ENCODE measurements around the gene AOPEP. TPM values are rescaled to one million over a fixed set of nuclear protein-coding genes. Genes with fewer than 3 reads are reported as not detected.

The AOPEP gene
- total and polyA plus RNA-seq, 2 donors (not counting 3 experiments of a cell fraction or from before 2014, with no cell fraction given), result 20.2 to 41.6 TPM

- intact Hi-C loops (cut with micrococcal nuclease), result no loop called here
Observed at GRCh38 chr9:94896512-94896911, 170.0 kb downstream of the AOPEP start.

More at GRCh38 chr9:94896512-94896911, 170.0 kb downstream of the AOPEP start:
- dilution Hi-C loops (cut with MboI; ENCODE audit: extremely low pct_ligation_motif_present, low sequenced_read_pairs), result no loop called here
- Histone ChIP-seq H3K4me3 (replicated peaks in 1 of 3; ENCODE audit: insufficient read depth in 1 of 3, low read depth in 1 of 3, low read length in 3 of 3) (no peak overlapping the region), H3K27ac (ENCODE audit: insufficient read depth, low read depth, low read length) (no peak overlapping the region), H3K36me3 (ENCODE audit: control insufficient read depth in 2 of 2, extremely low read depth in 1 of 2, insufficient read depth in 2 of 2, low read length in 2 of 2) (no peaks in the 10 kb centered on the region), H3K27me3 (ENCODE audit: control insufficient read depth in 2 of 2, insufficient read depth in 2 of 2, low read length in 2 of 2) (no peaks in the 10 kb centered on the region), H3K9ac (replicated peaks; ENCODE audit: extremely low read depth, insufficient read depth, low read length) (no peak overlapping the region), H3K9me3 (replicated peaks; ENCODE audit: control insufficient read depth, insufficient read depth, low read length) (no peaks in the 10 kb centered on the region), H2AFZ (ENCODE audit: low read depth, low read length) (no peak overlapping the region), H3K4me1 (ENCODE audit: control insufficient read depth, extremely low read depth, insufficient read depth, low read length) (peaks cover 6% of the 10 kb centered on the region), H3K79me2 (ENCODE audit: control insufficient read depth, insufficient read depth, low read length) (no peaks in the 10 kb centered on the region), H3K9me1 (replicated peaks; ENCODE audit: control insufficient read depth, extremely low read depth, insufficient read depth, low read length) (no peaks in the 10 kb centered on the region), H3K4me2 (ENCODE audit: insufficient read depth, low read length) (no peak overlapping the region), H4K20me1 (replicated peaks; ENCODE audit: control insufficient read depth, extremely low read depth, insufficient read depth, low read length) (no peaks in the 10 kb centered on the region)
- no TSS peak for BruUV-seq (replicated peaks)
- CTCF ChIA-PET, result no interaction called here
- no peak for DNase-seq (ENCODE audit: low read depth, low spot score)
- POLR2A ChIA-PET, result no interaction called here
- TF ChIP-seq MYC (IDR thresholded peaks at IDR 0.05; ENCODE audit: low read depth, low read length) (no peak), FOS (IDR thresholded peaks at IDR 0.05; ENCODE audit: borderline replicate concordance, insufficient read depth, low read length) (no peak), GATA2 (IDR thresholded peaks at IDR 0.05; ENCODE audit: insufficient read depth, insufficient read length, low read depth, low read length) (no peak), JUN (IDR thresholded peaks at IDR 0.05; ENCODE audit: borderline replicate concordance, insufficient read depth, insufficient read length, low read depth) (no peak), POLR2AphosphoS5 (IDR thresholded peaks at IDR 0.05; ENCODE audit: insufficient read depth, low read depth, low read length) (no peak), MAX (IDR thresholded peaks at IDR 0.05; ENCODE audit: insufficient read depth, insufficient read length) (no peak), POLR2A (IDR thresholded peaks at IDR 0.05; ENCODE audit: low read depth, low read length) (no peak), CTCF (IDR thresholded peaks at IDR 0.05; ENCODE audit: extremely low read depth in 1 of 2, insufficient read depth in 1 of 2, low read depth in 1 of 2, low read length in 2 of 2) (no peak), EZH2 (IDR thresholded peaks at IDR 0.05; ENCODE audit: borderline replicate concordance, low read depth, low read length, severe bottlenecking) (no peak)
- no peak for FAIRE-seq

All from endothelial cell of umbilical vein (primary cell).